Gastroesophageal sphincter (tissue), 3 donors: ENCODE results near the gene ICA1.

Experiments used
- EP300 ChIP-seq: sonication (generic); formaldehyde crosslinking; IDR thresholded peaks from one replicate; pipeline ENCODE4 v1.6.1; 2017; ENCODE audit warnings: antibody characterized with exemption, mild to moderate bottlenecking
- POLR2AphosphoS5 ChIP-seq: sonication (generic); formaldehyde crosslinking; IDR thresholded peaks from one replicate; pipeline ENCODE4 v1.6.1; 2017; ENCODE audit warnings: antibody characterized with exemption
- TF ChIP-seq, protein P1 (sequence below), 4 experiments: fragments of 200-600 bp in 2 of 4; fragments of 450-650 bp in 2 of 4; sonication (generic) in 1 of 4; IDR thresholded peaks; one replicate each; pipeline ENCODE4 v1.5.1; 2017 to 2019; ENCODE audit warnings: antibody characterized with exemption in 4 of 4, mild to moderate bottlenecking in 2 of 4, moderate library complexity in 2 of 4

- TF ChIP-seq, protein P1, sequence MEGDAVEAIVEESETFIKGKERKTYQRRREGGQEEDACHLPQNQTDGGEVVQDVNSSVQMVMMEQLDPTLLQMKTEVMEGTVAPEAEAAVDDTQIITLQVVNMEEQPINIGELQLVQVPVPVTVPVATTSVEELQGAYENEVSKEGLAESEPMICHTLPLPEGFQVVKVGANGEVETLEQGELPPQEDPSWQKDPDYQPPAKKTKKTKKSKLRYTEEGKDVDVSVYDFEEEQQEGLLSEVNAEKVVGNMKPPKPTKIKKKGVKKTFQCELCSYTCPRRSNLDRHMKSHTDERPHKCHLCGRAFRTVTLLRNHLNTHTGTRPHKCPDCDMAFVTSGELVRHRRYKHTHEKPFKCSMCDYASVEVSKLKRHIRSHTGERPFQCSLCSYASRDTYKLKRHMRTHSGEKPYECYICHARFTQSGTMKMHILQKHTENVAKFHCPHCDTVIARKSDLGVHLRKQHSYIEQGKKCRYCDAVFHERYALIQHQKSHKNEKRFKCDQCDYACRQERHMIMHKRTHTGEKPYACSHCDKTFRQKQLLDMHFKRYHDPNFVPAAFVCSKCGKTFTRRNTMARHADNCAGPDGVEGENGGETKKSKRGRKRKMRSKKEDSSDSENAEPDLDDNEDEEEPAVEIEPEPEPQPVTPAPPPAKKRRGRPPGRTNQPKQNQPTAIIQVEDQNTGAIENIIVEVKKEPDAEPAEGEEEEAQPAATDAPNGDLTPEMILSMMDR (IDR thresholded peaks at IDR 0.05), result no peak
- TF ChIP-seq POLR2AphosphoS5, result no peak
- no peak for TF ChIP-seq EP300
These were observed 89.3 kb downstream of the ICA1 start for GRCh38 chr7:8172372-8173354.
